Measurements from ENCODE around the gene RALGPS1.

The RALGPS1 gene

DNA sequence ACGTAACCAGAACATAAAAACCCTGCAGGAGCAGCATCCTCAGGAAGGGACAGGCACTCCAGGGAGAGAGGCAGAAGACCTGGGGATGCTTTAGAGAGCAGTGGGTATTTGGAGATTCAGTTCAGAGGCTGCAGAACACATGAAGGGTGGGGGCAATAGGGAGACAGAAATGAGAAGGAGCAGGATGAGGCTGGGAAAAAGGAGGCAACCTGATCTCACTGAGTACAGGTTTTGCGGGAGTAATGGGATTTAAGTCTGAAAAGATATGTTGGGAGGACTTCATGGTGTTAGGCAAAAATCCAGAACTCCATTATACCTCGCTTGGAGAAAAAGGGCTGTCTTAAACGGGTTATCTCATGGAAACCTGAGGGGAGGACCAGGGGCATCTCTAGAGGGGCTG lies 308.7 kb downstream of the RALGPS1 start:
- Mint-ChIP-seq H3K4me1 (ENCODE audit: low read depth) (peaks cover 32% of the 10 kb centered on the region), H3K27ac (no peak overlapping the region), H3K36me3 (ENCODE audit: low read depth) (peaks cover 5% of the 10 kb centered on the region), H3K4me3 (no peak overlapping the region), H3K27me3 (peaks cover 44% of the 10 kb centered on the region), H3K9me3 (no peaks in the 10 kb centered on the region)
- intact Hi-C loops (cut with micrococcal nuclease), result loop anchor here (10.0 kb wide), 1 partner anchor 202 kb away; the partner anchor contains the start of gene ZNF79

DNA sequence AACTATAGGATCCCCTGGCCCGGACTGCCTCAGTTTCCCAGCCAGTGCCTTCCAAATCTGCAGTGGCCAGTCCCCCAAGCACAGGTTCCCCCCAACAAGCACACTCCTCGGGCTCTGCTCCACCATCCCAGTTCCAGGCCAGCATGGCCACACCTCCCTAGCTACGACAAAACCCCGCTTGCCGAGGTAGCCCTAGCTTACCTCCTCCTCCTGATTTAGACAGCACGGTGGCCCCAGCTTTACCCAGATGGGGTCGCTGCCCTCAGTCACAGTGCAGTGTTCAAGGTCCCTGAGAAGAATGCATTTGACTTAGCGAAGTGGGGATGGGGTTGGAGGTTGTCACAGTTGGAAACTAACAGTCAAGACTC lies 309.2 kb downstream of the RALGPS1 start:
- peak overlapping the region; percentile 90 for H3K27ac Mint-ChIP-seq
- no peaks in the 10 kb centered on the region for H3K9me3 Mint-ChIP-seq
- peaks cover 32% of the 10 kb centered on the region for H3K4me1 Mint-ChIP-seq (ENCODE audit: low read depth)

DNA sequence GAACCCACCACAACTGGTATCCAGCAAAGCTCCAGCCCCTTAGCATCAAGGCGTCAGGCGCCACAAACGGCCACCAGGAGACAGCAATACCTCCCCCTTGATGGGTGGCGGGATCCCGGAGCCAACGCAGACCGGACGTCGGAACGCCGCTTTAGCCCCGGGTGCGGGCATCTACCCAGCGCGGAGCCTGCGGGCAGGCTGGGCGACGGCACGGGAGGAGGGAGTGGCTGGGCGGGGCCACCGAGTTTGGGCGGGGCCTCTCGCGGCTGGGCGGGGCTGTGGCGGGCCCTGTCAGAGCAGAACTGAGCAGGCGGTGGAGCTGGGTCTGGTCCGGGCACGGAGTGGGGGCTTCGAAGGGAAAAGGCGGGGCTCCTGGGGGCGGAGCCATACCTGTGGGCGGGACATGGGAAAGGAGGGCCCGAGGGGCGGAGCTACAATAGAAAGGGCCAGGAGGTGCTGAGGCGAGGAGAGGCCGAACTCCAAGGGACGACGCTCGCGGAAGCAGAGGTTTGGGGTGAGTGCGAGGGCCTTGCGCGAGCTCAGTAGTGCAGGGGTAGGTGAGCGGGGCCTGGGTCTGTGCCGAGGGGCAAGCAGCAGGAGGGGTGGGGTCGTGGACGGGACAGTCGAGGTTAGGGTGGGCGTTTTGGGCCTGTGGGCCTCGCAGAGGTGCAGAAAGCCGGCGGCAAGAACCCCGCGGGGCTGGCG lies 309.7 kb downstream of the RALGPS1 start:
- peaks cover 5% of the 10 kb centered on the region for H3K36me3 Mint-ChIP-seq (ENCODE audit: low read depth)
- peak overlapping the region; percentile 81 for H3K4me3 Mint-ChIP-seq
- H3K9me3 Mint-ChIP-seq, result no peaks in the 10 kb centered on the region
- intact Hi-C loops (cut with micrococcal nuclease), result loop anchor here (2.0 to 10.0 kb wide), 2 partner anchors 20 to 200 kb away; partner anchors contain the start of gene ZNF79
- H3K4me1 Mint-ChIP-seq (ENCODE audit: low read depth), result peaks cover 29% of the 10 kb centered on the region
- H3K27ac Mint-ChIP-seq, result peak overlapping the region; percentile 90
- H3K27me3 Mint-ChIP-seq, result peaks cover 49% of the 10 kb centered on the region

More for the DNA sequence above, 309.2 kb downstream of the RALGPS1 start:
- peaks cover 46% of the 10 kb centered on the region for H3K27me3 Mint-ChIP-seq
- peak overlapping the region; percentile 81 for H3K4me3 Mint-ChIP-seq
- peaks cover 5% of the 10 kb centered on the region for H3K36me3 Mint-ChIP-seq (ENCODE audit: low read depth)
- intact Hi-C loops (cut with micrococcal nuclease), result loop anchor here (2.0 to 10.0 kb wide), 2 partner anchors 21 to 201 kb away; partner anchors contain the start of gene ZNF79

DNA sequence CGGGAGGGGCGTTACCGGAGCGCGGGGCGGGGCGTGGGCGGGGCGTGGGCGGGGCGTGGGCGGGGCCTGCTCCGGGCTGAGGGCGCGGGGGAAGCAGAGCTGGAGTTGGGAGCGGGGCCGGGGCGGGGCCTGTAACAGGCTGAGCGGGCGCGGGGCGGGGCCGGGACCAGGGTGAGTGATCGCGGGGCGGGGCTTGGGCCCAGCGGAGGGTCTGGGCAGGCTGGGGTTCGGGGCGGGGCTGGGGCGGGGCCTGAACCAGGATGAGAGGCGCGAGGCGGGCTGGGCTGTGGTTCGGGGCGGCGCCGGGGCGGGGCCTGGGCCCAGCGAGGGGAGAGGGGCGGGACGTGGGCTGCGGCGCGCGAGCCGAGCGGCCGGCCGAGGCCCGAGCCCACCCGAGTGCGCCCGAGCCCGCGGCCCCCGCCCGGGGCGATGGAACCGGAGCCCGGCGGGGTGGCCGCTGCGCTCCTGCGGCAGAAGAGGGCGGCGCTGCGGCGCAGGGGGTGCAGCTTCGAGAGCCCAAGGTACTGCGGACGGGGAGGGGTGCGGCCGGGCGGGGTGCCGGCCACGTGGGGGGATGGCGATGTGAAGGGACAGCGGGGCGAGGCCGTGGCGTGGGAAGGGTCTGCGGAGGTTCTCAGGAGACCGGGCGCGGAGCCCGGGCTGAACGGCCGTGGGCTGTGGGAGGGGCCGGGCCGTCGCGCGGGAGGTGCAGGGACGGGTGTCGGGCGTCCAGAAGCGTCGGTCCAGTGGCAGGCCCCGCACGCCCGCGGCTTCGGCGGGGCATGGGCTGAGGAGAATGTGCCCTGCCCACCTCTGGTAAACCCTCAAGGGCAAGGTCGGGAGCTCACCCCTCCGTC lies 310.5 kb downstream of the RALGPS1 start:
- Mint-ChIP-seq H3K4me1 (ENCODE audit: low read depth) (peaks cover 23% of the 10 kb centered on the region), H3K4me3 (peak overlapping the region; percentile 81), H3K36me3 (ENCODE audit: low read depth) (peaks cover 5% of the 10 kb centered on the region), H3K9me3 (no peaks in the 10 kb centered on the region), H3K27me3 (peaks cover 49% of the 10 kb centered on the region), H3K27ac (peak overlapping the region; percentile 90)
- intact Hi-C loops (cut with micrococcal nuclease), result loop anchor here (2.0 to 10.0 kb wide), 3 partner anchors 20 to 200 kb away; partner anchors contain the start of genes SLC2A8 and ZNF79

DNA sequence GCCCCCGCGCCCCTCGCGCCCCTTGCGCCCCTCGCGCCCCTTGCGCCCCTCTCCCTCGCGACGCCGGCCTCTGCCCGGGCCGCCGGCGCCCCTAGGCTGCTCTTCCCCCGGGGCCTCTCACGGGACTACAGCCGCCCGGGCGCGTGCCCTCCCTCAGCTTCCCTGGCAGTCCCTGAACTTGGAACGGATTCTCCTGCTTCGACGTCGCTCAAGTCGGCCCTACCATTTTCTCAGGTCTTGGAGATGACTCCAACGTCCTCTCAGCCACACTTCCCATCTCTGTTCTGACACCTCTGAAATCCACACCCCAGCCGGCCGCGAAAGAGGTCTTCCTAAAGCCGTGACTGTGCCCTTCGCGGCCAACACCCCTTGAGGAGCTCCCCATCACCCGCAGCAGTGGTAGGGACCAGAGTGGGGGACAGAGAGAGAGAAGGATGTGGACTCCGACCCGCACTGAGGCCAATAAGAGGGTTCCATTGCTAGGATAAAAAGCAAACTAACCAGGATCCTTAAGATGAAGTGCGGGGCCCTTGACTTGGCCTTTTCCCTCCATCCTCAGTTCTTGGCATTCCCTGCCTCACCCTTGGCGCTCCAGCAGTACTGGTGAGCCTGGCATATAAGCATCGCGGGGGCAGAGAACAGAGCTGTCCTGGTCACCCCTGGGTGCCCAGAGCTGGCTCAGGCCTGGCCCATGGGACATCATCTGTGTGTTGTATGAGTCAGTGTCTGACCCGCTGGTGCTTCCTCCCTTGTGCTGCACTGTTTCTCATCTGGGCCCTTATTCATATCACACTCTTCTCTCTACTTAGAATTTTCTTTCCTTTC lies 311.4 kb downstream of the RALGPS1 start:
- Mint-ChIP-seq H3K27me3 (peaks cover 48% of the 10 kb centered on the region), H3K9me3 (no peaks in the 10 kb centered on the region), H3K36me3 (ENCODE audit: low read depth) (peaks cover 5% of the 10 kb centered on the region), H3K27ac (peak overlapping the region; percentile 9), H3K4me3 (peak overlapping the region; percentile 72), H3K4me1 (ENCODE audit: low read depth) (peaks cover 23% of the 10 kb centered on the region)
- intact Hi-C loops (cut with micrococcal nuclease), result loop anchor here (2.0 to 10.0 kb wide), 3 partner anchors 19 to 199 kb away; partner anchors contain the start of genes SLC2A8 and ZNF79

DNA sequence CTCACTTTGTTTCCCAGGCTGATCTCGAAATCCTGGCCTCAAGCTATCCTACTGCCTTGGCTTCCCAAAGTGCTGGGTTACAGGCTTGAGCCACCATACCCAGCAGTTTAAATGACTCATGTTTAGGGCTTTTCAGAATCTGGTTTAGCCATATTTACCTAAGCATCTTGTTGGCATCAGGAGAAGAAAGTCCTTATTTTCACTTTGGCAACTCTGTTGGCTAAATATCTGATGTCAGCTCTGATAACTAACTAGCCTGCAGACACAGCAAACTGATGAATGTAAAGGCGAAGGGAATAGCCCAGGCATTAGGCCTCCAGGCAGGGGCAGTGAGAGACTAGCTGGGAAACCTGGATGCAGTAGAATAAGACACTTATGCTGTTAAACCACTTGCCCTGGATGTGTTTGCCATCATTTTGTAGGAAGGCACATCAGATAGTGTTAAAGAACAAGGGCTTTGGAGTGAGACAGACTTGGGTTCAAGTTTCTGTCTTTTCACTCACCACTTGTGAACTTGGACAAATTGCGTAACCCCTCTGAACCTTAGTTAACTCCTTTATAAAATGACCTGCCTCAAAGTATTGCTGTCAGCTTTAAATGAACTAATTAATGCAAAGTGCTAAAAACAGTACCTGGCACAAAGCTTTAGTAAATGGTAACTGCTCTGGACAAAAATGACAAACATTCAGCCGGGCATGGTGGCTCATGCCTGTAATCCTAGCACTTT lies 315.3 kb downstream of the RALGPS1 start:
- Mint-ChIP-seq H3K9me3 (no peaks in the 10 kb centered on the region), H3K27ac (no peak overlapping the region), H3K36me3 (ENCODE audit: low read depth) (no peaks in the 10 kb centered on the region), H3K27me3 (peaks cover 30% of the 10 kb centered on the region), H3K4me1 (ENCODE audit: low read depth) (peaks cover 7% of the 10 kb centered on the region), H3K4me3 (no peak overlapping the region)
- intact Hi-C loops (cut with micrococcal nuclease), result loop anchor here (5.0 to 10.0 kb wide), 2 partner anchors 167 to 195 kb away; partner anchors contain the start of genes SLC2A8 and ZNF79

DNA sequence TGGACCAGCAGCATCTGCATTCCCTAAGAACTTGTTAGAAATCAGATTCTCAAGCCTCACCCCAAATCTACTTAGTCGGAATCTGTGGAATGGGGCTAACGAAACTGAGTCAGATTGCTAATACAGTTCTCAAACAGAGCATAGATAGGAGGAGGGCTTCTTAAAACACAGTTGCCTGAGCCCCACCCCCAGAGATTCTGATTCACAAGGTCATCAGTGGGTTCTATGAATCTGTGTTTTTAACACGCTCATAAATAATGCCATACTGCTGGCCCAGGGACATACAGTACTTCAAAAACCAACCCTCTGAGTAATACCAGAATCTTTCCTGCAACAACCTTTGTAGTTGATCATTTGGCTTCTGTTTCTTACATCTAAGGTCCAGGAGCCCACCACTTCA lies 317.1 kb downstream of the RALGPS1 start:
- Mint-ChIP-seq H3K27me3 (peaks cover 24% of the 10 kb centered on the region), H3K4me3 (no peak overlapping the region), H3K27ac (no peak overlapping the region), H3K9me3 (no peaks in the 10 kb centered on the region), H3K36me3 (ENCODE audit: low read depth) (no peaks in the 10 kb centered on the region), H3K4me1 (ENCODE audit: low read depth) (no peaks in the 10 kb centered on the region)
- intact Hi-C loops (cut with micrococcal nuclease), result no loop called here

DNA sequence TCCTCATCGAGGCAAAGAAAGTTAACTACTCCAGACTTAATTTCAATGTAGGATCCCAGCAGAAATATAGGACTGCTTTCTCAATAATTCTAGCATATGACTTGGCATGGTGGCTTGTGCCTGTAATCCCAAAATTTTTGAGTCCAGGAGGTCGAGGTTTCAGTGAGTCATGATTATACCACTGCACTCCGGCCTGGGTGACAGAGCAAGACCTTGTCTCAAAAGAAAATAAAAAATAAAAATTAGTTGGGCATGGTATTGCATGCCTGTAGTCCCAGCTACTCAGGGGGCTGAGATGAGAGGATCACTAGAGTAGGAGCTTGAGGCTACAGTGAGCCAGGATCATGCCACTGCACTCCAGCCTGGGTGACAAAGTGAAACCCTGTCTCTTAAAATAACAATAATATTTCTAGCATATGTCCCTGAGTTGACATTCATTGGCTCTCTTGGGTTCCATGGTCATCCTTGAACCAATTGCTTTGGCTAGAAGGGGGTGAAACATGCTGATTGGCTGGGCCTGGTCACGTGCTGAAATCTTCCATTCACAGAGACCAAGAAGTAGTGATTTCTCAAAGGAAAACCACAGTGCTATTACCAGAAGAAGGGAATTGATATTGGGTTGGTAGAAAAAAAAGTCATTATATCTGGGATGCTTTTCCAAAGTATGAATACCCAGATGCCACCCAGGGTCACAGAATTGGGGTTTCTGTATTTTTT lies 318.4 kb downstream of the RALGPS1 start:
- intact Hi-C loops (cut with micrococcal nuclease), result no loop called here
- no peaks in the 10 kb centered on the region for H3K4me1 Mint-ChIP-seq (ENCODE audit: low read depth)

DNA sequence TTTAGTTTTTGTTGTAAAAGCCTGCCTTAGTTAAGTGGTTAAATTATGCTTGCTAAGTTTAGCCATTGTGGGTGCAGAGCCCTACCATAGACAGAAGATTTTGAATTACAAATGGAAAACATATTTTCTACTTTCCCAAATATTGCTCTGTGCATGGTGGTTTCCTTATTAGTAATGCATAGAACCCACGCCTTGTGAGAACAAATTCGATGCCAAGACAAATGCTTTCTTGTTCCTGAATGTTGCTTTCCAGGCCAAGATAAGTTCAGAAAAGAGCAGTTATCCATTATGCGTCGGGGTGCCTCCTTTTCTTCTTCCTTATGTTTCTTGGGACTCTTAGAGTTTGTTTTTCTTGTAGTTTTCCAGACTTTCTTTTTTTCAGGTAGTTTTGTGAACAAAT lies 319.0 kb downstream of the RALGPS1 start:
- no peaks in the 10 kb centered on the region for H3K36me3 Mint-ChIP-seq (ENCODE audit: low read depth)
- H3K4me1 Mint-ChIP-seq (ENCODE audit: low read depth), result no peaks in the 10 kb centered on the region
- no peak overlapping the region for H3K27ac Mint-ChIP-seq
- H3K27me3 Mint-ChIP-seq, result peaks cover 14% of the 10 kb centered on the region
- no peak overlapping the region for H3K4me3 Mint-ChIP-seq
- H3K9me3 Mint-ChIP-seq, result no peaks in the 10 kb centered on the region
- intact Hi-C loops (cut with micrococcal nuclease), result no loop called here

More for the DNA sequence above, 318.4 kb downstream of the RALGPS1 start:
- Mint-ChIP-seq H3K27ac (no peak overlapping the region), H3K36me3 (ENCODE audit: low read depth) (no peaks in the 10 kb centered on the region), H3K9me3 (no peaks in the 10 kb centered on the region), H3K27me3 (peaks cover 14% of the 10 kb centered on the region), H3K4me3 (no peak overlapping the region)

DNA sequence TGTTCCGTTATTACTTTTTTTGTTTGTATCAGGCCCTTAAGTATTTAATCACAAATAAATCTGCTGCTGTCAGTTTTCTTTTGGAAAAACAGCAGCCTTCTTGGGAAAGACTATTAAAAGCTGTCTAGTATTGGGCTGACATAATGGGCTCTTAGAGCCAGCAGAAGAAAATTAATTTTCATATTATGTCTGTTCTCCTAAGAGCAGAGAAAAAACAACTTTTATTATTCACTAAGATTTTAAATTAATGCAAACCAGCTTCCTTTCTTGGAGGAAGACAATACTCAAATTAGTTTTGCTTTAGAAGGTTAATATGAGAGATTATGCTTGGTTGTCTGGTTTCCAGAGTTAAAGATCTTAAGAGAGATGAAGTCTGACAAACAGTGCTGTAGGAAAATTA lies 319.4 kb downstream of the RALGPS1 start:
- intact Hi-C loops (cut with micrococcal nuclease), result no loop called here
- Mint-ChIP-seq H3K27me3 (peaks cover 12% of the 10 kb centered on the region), H3K4me1 (ENCODE audit: low read depth) (no peaks in the 10 kb centered on the region), H3K27ac (no peak overlapping the region), H3K4me3 (no peak overlapping the region), H3K36me3 (ENCODE audit: low read depth) (no peaks in the 10 kb centered on the region), H3K9me3 (no peaks in the 10 kb centered on the region)

DNA sequence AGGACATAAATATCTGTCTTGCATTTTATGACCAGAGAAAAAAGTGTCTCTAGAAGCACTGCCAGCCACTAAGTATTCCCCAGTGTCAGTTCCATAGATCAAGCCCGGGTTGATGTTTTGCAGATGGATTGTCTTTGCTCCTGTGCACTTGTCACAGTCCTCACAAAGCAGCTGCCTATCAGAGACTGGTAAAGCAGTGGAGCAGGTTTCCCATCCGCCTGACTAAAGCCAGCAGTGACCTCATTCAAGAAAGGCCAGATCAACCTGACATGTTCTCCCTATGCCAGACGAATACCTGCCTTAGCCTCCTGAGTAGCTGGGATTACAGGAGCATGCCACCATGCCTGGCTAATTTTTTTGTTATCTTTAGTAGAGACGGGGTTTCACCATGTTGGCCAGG lies 323.2 kb downstream of the RALGPS1 start:
- Mint-ChIP-seq H3K27ac (no peak overlapping the region), H3K4me1 (ENCODE audit: low read depth) (no peaks in the 10 kb centered on the region), H3K27me3 (peaks cover 6% of the 10 kb centered on the region), H3K4me3 (no peak overlapping the region), H3K9me3 (no peaks in the 10 kb centered on the region), H3K36me3 (ENCODE audit: low read depth) (no peaks in the 10 kb centered on the region)
- intact Hi-C loops (cut with micrococcal nuclease), result no loop called here

DNA sequence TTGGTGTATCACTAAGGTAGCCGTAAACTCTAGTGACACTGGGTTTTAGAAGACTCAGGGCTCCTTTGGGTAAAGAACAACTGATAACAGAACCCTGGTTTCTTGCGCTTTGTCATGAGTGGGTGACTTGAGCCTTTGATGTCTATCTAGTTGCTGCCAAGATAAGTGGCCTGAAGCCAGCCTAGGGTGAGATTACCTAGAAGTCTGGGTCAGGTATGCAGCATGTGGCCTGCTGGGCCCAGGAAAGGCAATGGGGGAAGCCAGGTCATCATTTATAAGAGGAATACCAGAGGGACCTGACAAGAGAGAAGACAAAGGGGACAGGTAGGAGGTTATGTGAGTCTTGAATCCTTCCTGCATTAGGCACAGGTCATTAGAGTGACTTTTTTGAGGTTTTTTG lies 326.8 kb downstream of the RALGPS1 start:
- Mint-ChIP-seq H3K4me1 (ENCODE audit: low read depth) (peaks cover 6% of the 10 kb centered on the region), H3K27ac (no peak overlapping the region), H3K36me3 (ENCODE audit: low read depth) (no peaks in the 10 kb centered on the region), H3K9me3 (no peaks in the 10 kb centered on the region), H3K4me3 (no peak overlapping the region), H3K27me3 (peaks cover 2% of the 10 kb centered on the region)
- intact Hi-C loops (cut with micrococcal nuclease), result no loop called here
